ENCODE data around the gene TBC1D22A.

The TBC1D22A gene

GRCh38 chr22:47123827-47124442, 361.5 kb downstream of the TBC1D22A start:
- ATAC-seq (ENCODE audit: low read depth) (no peak), DNase-seq (ENCODE audit: low spot score) (peak; percentile 34)
- no peaks in the 10 kb centered on the region for H3K36me3 ChIP-seq (ENCODE audit: low read depth)
- no peak overlapping the region for H3K27ac ChIP-seq (ENCODE audit: poor library complexity, severe bottlenecking)
- no peaks in the 10 kb centered on the region for H3K4me1 ChIP-seq (ENCODE audit: insufficient read depth, poor library complexity, severe bottlenecking)
- H3K9me3 ChIP-seq (ENCODE audit: severe bottlenecking): no peaks in the 10 kb centered on the region
- no peaks in the 10 kb centered on the region for H3K27me3 ChIP-seq (ENCODE audit: insufficient read depth, poor library complexity, severe bottlenecking)
- no peak for TF ChIP-seq CTCF (IDR thresholded peaks at IDR 0.05; ENCODE audit: poor library complexity, severe bottlenecking)
- no peak overlapping the region for H3K4me3 ChIP-seq (ENCODE audit: severe bottlenecking)

DNA sequence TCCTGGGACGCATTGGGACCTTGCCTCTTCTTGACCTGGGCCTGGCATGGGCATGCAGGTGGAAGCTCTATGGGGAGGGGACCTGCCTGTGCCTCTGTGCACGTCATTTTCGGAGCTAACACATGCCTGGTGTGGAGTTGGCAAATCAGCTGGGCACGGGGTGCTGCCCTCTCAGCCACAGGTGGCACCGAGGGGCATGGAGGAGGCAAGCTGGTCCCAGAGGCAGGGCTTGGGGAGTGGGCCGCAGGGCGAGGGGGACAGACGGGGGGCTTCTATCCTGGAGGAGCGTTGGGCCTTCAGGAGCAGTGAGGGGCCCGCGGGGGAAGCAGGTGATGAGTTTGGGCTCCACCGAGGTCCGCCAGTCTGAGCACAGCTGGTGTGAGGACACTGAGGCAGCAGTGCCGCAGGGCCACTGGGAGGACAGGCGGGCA, 362.0 kb downstream of the TBC1D22A start:
- no peaks in the 10 kb centered on the region for H3K9me3 ChIP-seq (ENCODE audit: severe bottlenecking)
- no peak for TF ChIP-seq CTCF (IDR thresholded peaks at IDR 0.05; ENCODE audit: poor library complexity, severe bottlenecking)
- DNase-seq (ENCODE audit: low spot score) (peak; percentile 49), ATAC-seq (ENCODE audit: low read depth) (no peak)
- peaks cover 2% of the 10 kb centered on the region for H3K4me1 ChIP-seq (ENCODE audit: insufficient read depth, poor library complexity, severe bottlenecking)
- no peaks in the 10 kb centered on the region for H3K27me3 ChIP-seq (ENCODE audit: insufficient read depth, poor library complexity, severe bottlenecking)
- no peaks in the 10 kb centered on the region for H3K36me3 ChIP-seq (ENCODE audit: low read depth)
- no peak overlapping the region for H3K27ac ChIP-seq (ENCODE audit: poor library complexity, severe bottlenecking)
- H3K4me3 ChIP-seq (ENCODE audit: severe bottlenecking): no peak overlapping the region

- no peaks in the 10 kb centered on the region for H3K9me3 ChIP-seq (ENCODE audit: severe bottlenecking)
- no peak overlapping the region for H3K4me3 ChIP-seq (ENCODE audit: severe bottlenecking)
- no peaks in the 10 kb centered on the region for H3K27me3 ChIP-seq (ENCODE audit: insufficient read depth, poor library complexity, severe bottlenecking)
- no peak for TF ChIP-seq CTCF (IDR thresholded peaks at IDR 0.05; ENCODE audit: poor library complexity, severe bottlenecking)
- DNase-seq (ENCODE audit: low spot score): peak; percentile 55
- peaks cover 7% of the 10 kb centered on the region for H3K4me1 ChIP-seq (ENCODE audit: insufficient read depth, poor library complexity, severe bottlenecking)
- no peak overlapping the region for H3K27ac ChIP-seq (ENCODE audit: poor library complexity, severe bottlenecking)
- no peaks in the 10 kb centered on the region for H3K36me3 ChIP-seq (ENCODE audit: low read depth)
- no peak for ATAC-seq (ENCODE audit: low read depth)
Measured at GRCh38 chr22:47124961-47125360, 362.5 kb downstream of the TBC1D22A start.

- no peak for TF ChIP-seq CTCF (IDR thresholded peaks at IDR 0.05; ENCODE audit: poor library complexity, severe bottlenecking)
- no peaks in the 10 kb centered on the region for H3K27me3 ChIP-seq (ENCODE audit: insufficient read depth, poor library complexity, severe bottlenecking)
- DNase-seq (ENCODE audit: low spot score) (no peak), ATAC-seq (ENCODE audit: low read depth) (no peak)
- H3K27ac ChIP-seq (ENCODE audit: poor library complexity, severe bottlenecking): no peak overlapping the region
- no peak overlapping the region for H3K4me3 ChIP-seq (ENCODE audit: severe bottlenecking)
- H3K9me3 ChIP-seq (ENCODE audit: severe bottlenecking): no peaks in the 10 kb centered on the region
- no peaks in the 10 kb centered on the region for H3K36me3 ChIP-seq (ENCODE audit: low read depth)
- peaks cover 7% of the 10 kb centered on the region for H3K4me1 ChIP-seq (ENCODE audit: insufficient read depth, poor library complexity, severe bottlenecking)
Measured at GRCh38 chr22:47125603-47126002, 363.2 kb downstream of the TBC1D22A start.

- Histone ChIP-seq H3K27me3 (ENCODE audit: insufficient read depth, poor library complexity, severe bottlenecking) (no peaks in the 10 kb centered on the region), H3K36me3 (ENCODE audit: low read depth) (no peaks in the 10 kb centered on the region), H3K4me1 (ENCODE audit: insufficient read depth, poor library complexity, severe bottlenecking) (peaks cover 7% of the 10 kb centered on the region), H3K9me3 (ENCODE audit: severe bottlenecking) (no peaks in the 10 kb centered on the region), H3K27ac (ENCODE audit: poor library complexity, severe bottlenecking) (no peak overlapping the region), H3K4me3 (ENCODE audit: severe bottlenecking) (no peak overlapping the region)
- no peak for TF ChIP-seq CTCF (IDR thresholded peaks at IDR 0.05; ENCODE audit: poor library complexity, severe bottlenecking)
- ATAC-seq (ENCODE audit: low read depth) (no peak), DNase-seq (ENCODE audit: low spot score) (peak; percentile 34)
Measured at GRCh38 chr22:47126344-47126811, 363.9 kb downstream of the TBC1D22A start.

Measured in RWPE2 (cell line).